PFSK-1 (cell line): Measurements from ENCODE around the gene DNAJB7. TPM values are rescaled to one million over a fixed set of nuclear protein-coding genes. Genes with fewer than 3 reads are reported as not detected.

Source experiments
- FOXP2 ChIP-seq: optimal IDR thresholded peaks from 2 replicates; pipeline ENCODE3; 2011; ENCODE audit warnings: borderline replicate concordance, control low read depth, inconsistent platforms; ENCODE audit not compliant: insufficient read depth; ENCODE audit errors: extremely low read length, extremely low read depth
- POLR2AphosphoS5 ChIP-seq: IDR thresholded peaks from 2 replicates; pipeline ENCODE4 v1.6.1; 2012; ENCODE audit warnings: low read depth, mild to moderate bottlenecking, control low read depth, low read length, moderate library complexity
- REST ChIP-seq, 2 experiments: IDR thresholded peaks; 2 replicates each; pipeline versions ENCODE4 v1.6.1 to v1.8.0; 2011 to 2012; ENCODE audit warnings: low read depth in 2 of 2, low read length in 2 of 2, control low read depth in 1 of 2, inconsistent platforms in 1 of 2, mild to moderate bottlenecking in 1 of 2, moderate library complexity in 1 of 2; ENCODE audit not compliant: insufficient read depth in 1 of 2
- SIN3A ChIP-seq: IDR thresholded peaks from 2 replicates; pipeline ENCODE4 v1.6.1; 2012; ENCODE audit warnings: mild to moderate bottlenecking, low read length, moderate library complexity, borderline replicate concordance; ENCODE audit not compliant: insufficient read depth
- TAF1 ChIP-seq: IDR thresholded peaks from 2 replicates; pipeline ENCODE4 v1.6.1; 2012; ENCODE audit warnings: low read length, control low read depth, borderline replicate concordance; ENCODE audit not compliant: insufficient read depth
- polyA plus RNA-seq: library from polyadenylated mRNA; unstranded; fragments of >200 nt; gene quantifications from one replicate; pipeline ENCODE4 v1.2.1, GENCODE V29; 2012; ENCODE audit warnings: low read depth, missing spikeins; ENCODE audit not compliant: insufficient read length

DNAJB7 gene
- not detected for polyA plus RNA-seq

DNA sequence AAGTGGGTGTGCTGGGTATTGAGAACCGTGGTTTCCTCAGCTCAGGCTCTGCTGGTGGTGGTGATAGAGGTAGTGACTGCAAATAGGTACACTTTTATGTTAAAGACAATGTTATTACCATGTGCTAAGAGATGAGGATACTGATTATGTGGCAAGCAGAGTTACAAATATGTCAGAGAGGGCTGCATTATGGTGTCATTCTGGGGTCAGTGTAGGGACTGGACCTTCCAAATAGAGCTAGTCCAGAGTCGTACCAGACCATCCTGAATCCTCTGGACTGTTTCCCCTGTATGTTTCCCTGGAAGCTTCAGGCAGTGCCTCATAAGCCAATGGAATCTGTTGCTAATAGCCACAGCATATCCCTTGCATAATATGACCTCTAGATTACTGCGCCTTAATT, at the start of gene DNAJB7:
TSS of gene DNAJB7 (minus strand) at position 101 of the 400 bp plus-strand sequence. CDS start 119 bp downstream, outside the sequence.
- TF ChIP-seq SIN3A (no peak), POLR2AphosphoS5 (no peak), REST (IDR thresholded peaks at IDR 0.05; ENCODE audit: insufficient read depth in 1 of 2, low read depth in 2 of 2, low read length in 2 of 2) (no peak)

DNA sequence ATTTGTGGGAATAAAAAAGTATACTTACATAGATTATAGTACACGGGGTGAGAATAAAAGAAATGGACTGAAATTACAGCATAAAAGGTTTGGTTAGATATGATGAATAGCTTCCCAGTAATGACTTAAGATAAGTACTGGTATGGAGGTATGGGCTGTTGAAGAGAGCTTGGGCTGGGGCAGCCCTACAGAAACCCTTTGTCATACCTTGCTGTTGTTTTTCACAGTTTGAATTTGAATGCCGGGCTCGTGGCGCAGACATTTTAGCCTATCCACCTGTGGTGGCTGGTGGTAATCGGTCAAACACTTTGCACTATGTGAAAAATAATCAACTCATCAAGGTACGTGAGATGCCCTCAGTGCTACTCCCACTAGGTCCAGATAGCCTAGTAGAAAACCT, 47.0 kb upstream of the DNAJB7 start:
- TF ChIP-seq SIN3A (no peak), TAF1 (no peak), FOXP2 (no peak), REST (IDR thresholded peaks at IDR 0.05; ENCODE audit: insufficient read depth in 1 of 2, low read depth in 2 of 2, low read length in 2 of 2) (no peak), POLR2AphosphoS5 (no peak)

GRCh38 chr22:40904101-40904500, 42.2 kb upstream of the DNAJB7 start:
- TF ChIP-seq SIN3A, result no peak
- no peak for TF ChIP-seq REST (IDR thresholded peaks at IDR 0.05; ENCODE audit: insufficient read depth in 1 of 2, low read depth in 2 of 2, low read length in 2 of 2)
- no peak for TF ChIP-seq FOXP2
- TF ChIP-seq TAF1, result no peak
- TF ChIP-seq POLR2AphosphoS5, result no peak

GRCh38 chr22:40898850-40899357, 37.0 kb upstream of the DNAJB7 start:
- TF ChIP-seq REST (IDR thresholded peaks at IDR 0.05; ENCODE audit: insufficient read depth in 1 of 2, low read depth in 2 of 2, low read length in 2 of 2) (no peak), POLR2AphosphoS5 (no peak)

- TF ChIP-seq TAF1, result no peak
- no peak for TF ChIP-seq REST (IDR thresholded peaks at IDR 0.05; ENCODE audit: insufficient read depth in 1 of 2, low read depth in 2 of 2, low read length in 2 of 2)
- no peak for TF ChIP-seq SIN3A
Measured at GRCh38 chr22:40894417-40894816, 32.5 kb upstream of the DNAJB7 start.
